ENCODE data around the gene SPTBN1. TPM values are rescaled to one million over a fixed set of nuclear protein-coding genes. Genes with fewer than 3 reads are reported as not detected.

SPTBN1 gene
- total and polyA plus RNA-seq, 2 experiments from 2014 or later = 58.1 to 204 TPM

DNA sequence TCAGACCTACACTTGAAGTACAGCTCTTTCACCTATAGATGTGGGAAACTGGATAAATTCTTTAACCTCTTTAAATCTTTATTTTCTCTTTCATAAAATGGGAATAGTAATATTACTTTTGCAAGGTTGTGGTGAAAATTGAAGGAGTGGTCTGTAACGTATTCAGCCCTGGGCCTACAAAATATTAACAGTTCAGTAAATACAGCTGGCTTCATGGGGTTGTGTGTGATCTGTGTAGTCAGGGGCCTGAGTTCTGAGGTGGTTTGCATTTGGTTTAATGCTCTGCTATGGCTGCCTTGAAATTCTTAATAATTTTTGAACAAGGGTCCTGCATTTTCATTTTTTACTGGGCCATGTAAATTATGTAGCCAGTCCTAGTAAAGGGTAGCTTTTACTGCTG lies 250.5 kb downstream of the SPTBN1 start:
- H3F3A ChIP-seq (replicated peaks; ENCODE audit: low read depth) = no peaks in the 10 kb centered on the region
- no peaks in the 10 kb centered on the region for H3K36me3 Mint-ChIP-seq (ENCODE audit: low read depth)
- DNase-seq (ENCODE audit: low spot score) (no peak), ATAC-seq (no peak)
- H3K27me3 Mint-ChIP-seq (ENCODE audit: insufficient read depth, low read depth, poor library complexity) = peaks cover 4% of the 10 kb centered on the region
- H3K27ac Mint-ChIP-seq = no peak overlapping the region
- no peak for TF ChIP-seq ZNF331 (CRISPR knock-in tag; IDR thresholded peaks at IDR 0.05; ENCODE audit: low read depth)
- TF ChIP-seq, protein P1, sequence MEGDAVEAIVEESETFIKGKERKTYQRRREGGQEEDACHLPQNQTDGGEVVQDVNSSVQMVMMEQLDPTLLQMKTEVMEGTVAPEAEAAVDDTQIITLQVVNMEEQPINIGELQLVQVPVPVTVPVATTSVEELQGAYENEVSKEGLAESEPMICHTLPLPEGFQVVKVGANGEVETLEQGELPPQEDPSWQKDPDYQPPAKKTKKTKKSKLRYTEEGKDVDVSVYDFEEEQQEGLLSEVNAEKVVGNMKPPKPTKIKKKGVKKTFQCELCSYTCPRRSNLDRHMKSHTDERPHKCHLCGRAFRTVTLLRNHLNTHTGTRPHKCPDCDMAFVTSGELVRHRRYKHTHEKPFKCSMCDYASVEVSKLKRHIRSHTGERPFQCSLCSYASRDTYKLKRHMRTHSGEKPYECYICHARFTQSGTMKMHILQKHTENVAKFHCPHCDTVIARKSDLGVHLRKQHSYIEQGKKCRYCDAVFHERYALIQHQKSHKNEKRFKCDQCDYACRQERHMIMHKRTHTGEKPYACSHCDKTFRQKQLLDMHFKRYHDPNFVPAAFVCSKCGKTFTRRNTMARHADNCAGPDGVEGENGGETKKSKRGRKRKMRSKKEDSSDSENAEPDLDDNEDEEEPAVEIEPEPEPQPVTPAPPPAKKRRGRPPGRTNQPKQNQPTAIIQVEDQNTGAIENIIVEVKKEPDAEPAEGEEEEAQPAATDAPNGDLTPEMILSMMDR (conservative IDR thresholded peaks at IDR 0.05; ENCODE audit: low read depth in 2 of 2) = no peak
- TF ChIP-seq, protein P2, sequence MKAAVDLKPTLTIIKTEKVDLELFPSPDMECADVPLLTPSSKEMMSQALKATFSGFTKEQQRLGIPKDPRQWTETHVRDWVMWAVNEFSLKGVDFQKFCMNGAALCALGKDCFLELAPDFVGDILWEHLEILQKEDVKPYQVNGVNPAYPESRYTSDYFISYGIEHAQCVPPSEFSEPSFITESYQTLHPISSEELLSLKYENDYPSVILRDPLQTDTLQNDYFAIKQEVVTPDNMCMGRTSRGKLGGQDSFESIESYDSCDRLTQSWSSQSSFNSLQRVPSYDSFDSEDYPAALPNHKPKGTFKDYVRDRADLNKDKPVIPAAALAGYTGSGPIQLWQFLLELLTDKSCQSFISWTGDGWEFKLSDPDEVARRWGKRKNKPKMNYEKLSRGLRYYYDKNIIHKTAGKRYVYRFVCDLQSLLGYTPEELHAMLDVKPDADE (IDR thresholded peaks at IDR 0.05) = no peak
- TF ChIP-seq, protein P3, sequence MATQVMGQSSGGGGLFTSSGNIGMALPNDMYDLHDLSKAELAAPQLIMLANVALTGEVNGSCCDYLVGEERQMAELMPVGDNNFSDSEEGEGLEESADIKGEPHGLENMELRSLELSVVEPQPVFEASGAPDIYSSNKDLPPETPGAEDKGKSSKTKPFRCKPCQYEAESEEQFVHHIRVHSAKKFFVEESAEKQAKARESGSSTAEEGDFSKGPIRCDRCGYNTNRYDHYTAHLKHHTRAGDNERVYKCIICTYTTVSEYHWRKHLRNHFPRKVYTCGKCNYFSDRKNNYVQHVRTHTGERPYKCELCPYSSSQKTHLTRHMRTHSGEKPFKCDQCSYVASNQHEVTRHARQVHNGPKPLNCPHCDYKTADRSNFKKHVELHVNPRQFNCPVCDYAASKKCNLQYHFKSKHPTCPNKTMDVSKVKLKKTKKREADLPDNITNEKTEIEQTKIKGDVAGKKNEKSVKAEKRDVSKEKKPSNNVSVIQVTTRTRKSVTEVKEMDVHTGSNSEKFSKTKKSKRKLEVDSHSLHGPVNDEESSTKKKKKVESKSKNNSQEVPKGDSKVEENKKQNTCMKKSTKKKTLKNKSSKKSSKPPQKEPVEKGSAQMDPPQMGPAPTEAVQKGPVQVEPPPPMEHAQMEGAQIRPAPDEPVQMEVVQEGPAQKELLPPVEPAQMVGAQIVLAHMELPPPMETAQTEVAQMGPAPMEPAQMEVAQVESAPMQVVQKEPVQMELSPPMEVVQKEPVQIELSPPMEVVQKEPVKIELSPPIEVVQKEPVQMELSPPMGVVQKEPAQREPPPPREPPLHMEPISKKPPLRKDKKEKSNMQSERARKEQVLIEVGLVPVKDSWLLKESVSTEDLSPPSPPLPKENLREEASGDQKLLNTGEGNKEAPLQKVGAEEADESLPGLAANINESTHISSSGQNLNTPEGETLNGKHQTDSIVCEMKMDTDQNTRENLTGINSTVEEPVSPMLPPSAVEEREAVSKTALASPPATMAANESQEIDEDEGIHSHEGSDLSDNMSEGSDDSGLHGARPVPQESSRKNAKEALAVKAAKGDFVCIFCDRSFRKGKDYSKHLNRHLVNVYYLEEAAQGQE (IDR thresholded peaks at IDR 0.05; ENCODE audit: unreplicated experiment) = no peak
- no peak for TF ChIP-seq JUNB (IDR thresholded peaks at IDR 0.05; ENCODE audit: unreplicated experiment)
- H4K20me1 ChIP-seq (replicated peaks; ENCODE audit: insufficient read depth) = no peaks in the 10 kb centered on the region
- no peaks in the 10 kb centered on the region for H3K9me2 ChIP-seq (ENCODE audit: insufficient read depth)
- no peaks in the 10 kb centered on the region for H3K4me1 ChIP-seq (ENCODE audit: insufficient read depth)
- no peak overlapping the region for H2AFZ ChIP-seq
- no peak overlapping the region for H3K4me2 ChIP-seq
- H3K4me3 Mint-ChIP-seq = no peak overlapping the region
- no peak overlapping the region for H3K4me3 ChIP-seq
- H3K9me3 Mint-ChIP-seq = no peaks in the 10 kb centered on the region
- peaks cover 6% of the 10 kb centered on the region; the same call in 2 of the 3 replicates for H3K4me1 Mint-ChIP-seq
- peaks cover 16% of the 10 kb centered on the region; the same call in 1 of the 2 replicates for H3K27me3 ChIP-seq (ENCODE audit: insufficient read depth)
- no peaks in the 10 kb centered on the region for H3K36me3 ChIP-seq (ENCODE audit: insufficient read depth)
- H3K79me2 ChIP-seq (replicated peaks; ENCODE audit: insufficient read depth) = no peaks in the 10 kb centered on the region
- H3K27ac ChIP-seq (ENCODE audit: low read depth) = no peak overlapping the region

DNA sequence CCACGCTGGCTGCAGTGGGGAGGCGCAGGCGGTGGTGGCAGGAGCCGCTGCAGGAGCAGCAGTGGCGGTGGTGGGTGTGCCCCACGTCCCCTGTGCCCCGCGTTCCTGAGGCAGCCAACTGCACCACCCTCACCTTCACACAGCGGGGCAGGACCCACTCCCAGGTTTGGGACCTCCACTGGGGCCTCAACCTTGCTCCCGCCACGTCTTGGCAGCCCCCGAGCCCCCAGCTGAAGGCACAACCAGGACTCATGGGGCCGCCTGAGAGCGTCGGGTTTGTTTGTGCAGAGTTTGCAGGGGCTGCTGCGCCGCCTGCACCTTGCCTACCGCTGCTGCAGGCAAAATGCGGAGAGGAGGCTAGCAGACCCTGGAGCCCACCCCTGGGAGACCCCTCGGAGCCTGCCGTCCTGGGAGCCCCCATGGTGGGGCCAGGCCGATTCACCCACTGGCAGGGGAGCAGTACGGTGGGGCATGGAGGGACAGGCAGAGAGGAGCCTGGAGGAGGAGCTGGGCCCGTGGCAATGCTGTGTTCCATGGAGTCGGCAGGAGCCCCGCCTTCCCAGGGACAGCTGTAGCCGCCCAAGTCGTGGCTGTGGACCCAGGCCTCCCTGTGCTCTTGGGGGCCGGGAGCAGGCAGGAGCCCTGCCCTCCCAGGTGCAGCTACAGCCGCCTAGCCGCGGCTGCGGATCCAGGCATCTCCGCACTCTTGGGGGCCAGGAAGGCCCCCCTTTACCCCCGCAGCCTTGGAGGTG lies 252.6 kb downstream of the SPTBN1 start:
- H3F3A ChIP-seq (replicated peaks; ENCODE audit: low read depth) = no peaks in the 10 kb centered on the region
- TF ChIP-seq, protein P1 (conservative IDR thresholded peaks at IDR 0.05; ENCODE audit: low read depth in 2 of 2) = peak in 1 of 2 experiments; percentile 9; a peak in 1 of 4 replicates
- TF ChIP-seq CREB1 (CRISPR knock-in tag; IDR thresholded peaks at IDR 0.05; ENCODE audit: low read depth) = no peak
- no peaks in the 10 kb centered on the region for H3K9me2 ChIP-seq (ENCODE audit: insufficient read depth)
- H3K4me1 ChIP-seq (ENCODE audit: insufficient read depth) = no peaks in the 10 kb centered on the region
- peaks cover 16% of the 10 kb centered on the region; the same call in 1 of the 2 replicates for H3K27me3 ChIP-seq (ENCODE audit: insufficient read depth)
- H3K79me2 ChIP-seq (replicated peaks; ENCODE audit: insufficient read depth) = no peaks in the 10 kb centered on the region
- H3K36me3 ChIP-seq (ENCODE audit: insufficient read depth) = no peaks in the 10 kb centered on the region
- peak overlapping the region; percentile 93 for H3K4me2 ChIP-seq
- Mint-ChIP-seq H3K4me1 (peaks cover 6% of the 10 kb centered on the region; the same call in 2 of the 3 replicates), H3K4me3 (peak overlapping the region; percentile 69), H3K36me3 (ENCODE audit: low read depth) (no peaks in the 10 kb centered on the region), H3K27ac (no peak overlapping the region), H3K9me3 (no peaks in the 10 kb centered on the region), H3K27me3 (ENCODE audit: insufficient read depth, low read depth, poor library complexity) (peaks cover 4% of the 10 kb centered on the region)
- DNase-seq (ENCODE audit: low spot score) (peak; percentile 81), ATAC-seq (peak; percentile 92)
- H3K4me3 ChIP-seq = peak overlapping the region; percentile 83
- no peak overlapping the region for H3K27ac ChIP-seq (ENCODE audit: low read depth)
- H4K20me1 ChIP-seq (replicated peaks; ENCODE audit: insufficient read depth) = no peaks in the 10 kb centered on the region
- H2AFZ ChIP-seq = peak overlapping the region; percentile 100

Data from GM23338 (cell line).